ENCODE data around the gene ELL. TPM values are rescaled to one million over a fixed set of nuclear protein-coding genes. Genes with fewer than 3 reads are reported as not detected.

ELL gene
- total RNA-seq, 1 donor from 2014 or later: 25.3 TPM

GRCh38 chr19:18431351-18432197 is 90.3 kb downstream of the ELL start:
- peaks cover 73% of the 10 kb centered on the region for H3K4me1 ChIP-seq
- intact Hi-C loops (cut with DNase I): no loop called here
- no peaks in the 10 kb centered on the region for H3K9me3 ChIP-seq
- DNase-seq (ENCODE audit: extremely low spot score in 2 of 2): no peak
- no peak for TF ChIP-seq POLR2AphosphoS5 (IDR thresholded peaks at IDR 0.05; ENCODE audit: insufficient read depth in 1 of 2, low read depth in 1 of 2)
- no peak for TF ChIP-seq CTCF (IDR thresholded peaks at IDR 0.05)
- TF ChIP-seq POLR2A (IDR thresholded peaks at IDR 0.05): no peak
- no peak overlapping the region for H3K4me3 ChIP-seq
- no peaks in the 10 kb centered on the region for H3K36me3 ChIP-seq
- no peak overlapping the region for H3K27ac ChIP-seq
- no peaks in the 10 kb centered on the region for H3K27me3 ChIP-seq

DNA sequence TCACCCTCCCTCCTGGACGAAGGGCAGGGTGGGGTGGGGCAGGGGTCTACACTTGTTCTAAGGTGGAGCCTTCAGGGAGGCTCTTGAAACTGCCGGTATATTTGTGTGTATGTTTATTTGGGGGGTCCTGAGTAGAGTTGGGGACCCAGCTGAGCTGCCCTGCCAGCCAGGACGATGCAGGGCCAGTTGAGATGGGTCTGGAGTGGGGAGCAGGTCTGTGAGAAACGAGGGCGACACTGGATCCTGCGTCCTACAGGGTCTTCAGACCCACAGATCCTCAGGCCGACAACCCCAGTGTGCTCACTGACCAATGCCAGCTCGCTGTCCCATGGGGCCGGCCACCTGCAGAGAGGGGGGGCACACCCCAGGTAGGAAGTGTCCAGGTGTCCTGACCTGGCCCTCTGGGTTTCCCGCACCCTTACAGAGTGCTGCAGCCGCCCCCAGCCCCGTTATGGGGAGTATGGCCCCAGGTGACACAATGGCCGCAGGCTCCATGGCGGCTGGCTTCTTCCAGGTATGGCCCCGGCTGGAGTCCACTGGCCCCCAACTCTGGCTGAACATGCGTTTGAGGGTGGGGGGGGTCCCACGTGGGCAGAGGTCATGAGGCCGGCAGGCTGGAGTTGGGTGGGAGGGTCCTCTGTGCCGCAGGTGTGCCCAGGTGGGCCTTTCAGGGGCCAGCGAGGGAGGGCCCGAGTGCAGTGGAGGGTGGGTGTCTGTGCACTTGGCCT is 91.3 kb downstream of the ELL start:
- Histone ChIP-seq H3K4me3 (no peak overlapping the region), H3K4me1 (peaks cover 76% of the 10 kb centered on the region), H3K9me3 (no peaks in the 10 kb centered on the region), H3K27me3 (no peaks in the 10 kb centered on the region), H3K36me3 (no peaks in the 10 kb centered on the region), H3K27ac (no peak overlapping the region)
- intact Hi-C loops (cut with DNase I): no loop called here
- no peak for DNase-seq (ENCODE audit: extremely low spot score in 2 of 2)
- TF ChIP-seq CTCF (IDR thresholded peaks at IDR 0.05): no peak
- TF ChIP-seq POLR2A (IDR thresholded peaks at IDR 0.05): no peak
- no peak for TF ChIP-seq POLR2AphosphoS5 (IDR thresholded peaks at IDR 0.05; ENCODE audit: insufficient read depth in 1 of 2, low read depth in 1 of 2)

- no peak for TF ChIP-seq CTCF (IDR thresholded peaks at IDR 0.05)
- no peak for TF ChIP-seq POLR2A (IDR thresholded peaks at IDR 0.05)
- no peak for TF ChIP-seq POLR2AphosphoS5 (IDR thresholded peaks at IDR 0.05; ENCODE audit: insufficient read depth in 1 of 2, low read depth in 1 of 2)
- no peak for DNase-seq (ENCODE audit: extremely low spot score in 2 of 2)
- H3K27ac ChIP-seq: peak overlapping the region; percentile 81
- peaks cover 82% of the 10 kb centered on the region for H3K4me1 ChIP-seq
- H3K4me3 ChIP-seq: peak overlapping the region; percentile 36 to 61
- intact Hi-C loops (cut with DNase I): no loop called here
- H3K36me3 ChIP-seq: no peaks in the 10 kb centered on the region
- no peaks in the 10 kb centered on the region for H3K9me3 ChIP-seq
- H3K27me3 ChIP-seq: no peaks in the 10 kb centered on the region
These were observed 92.0 kb downstream of the ELL start for GRCh38 chr19:18429717-18430416.

DNA sequence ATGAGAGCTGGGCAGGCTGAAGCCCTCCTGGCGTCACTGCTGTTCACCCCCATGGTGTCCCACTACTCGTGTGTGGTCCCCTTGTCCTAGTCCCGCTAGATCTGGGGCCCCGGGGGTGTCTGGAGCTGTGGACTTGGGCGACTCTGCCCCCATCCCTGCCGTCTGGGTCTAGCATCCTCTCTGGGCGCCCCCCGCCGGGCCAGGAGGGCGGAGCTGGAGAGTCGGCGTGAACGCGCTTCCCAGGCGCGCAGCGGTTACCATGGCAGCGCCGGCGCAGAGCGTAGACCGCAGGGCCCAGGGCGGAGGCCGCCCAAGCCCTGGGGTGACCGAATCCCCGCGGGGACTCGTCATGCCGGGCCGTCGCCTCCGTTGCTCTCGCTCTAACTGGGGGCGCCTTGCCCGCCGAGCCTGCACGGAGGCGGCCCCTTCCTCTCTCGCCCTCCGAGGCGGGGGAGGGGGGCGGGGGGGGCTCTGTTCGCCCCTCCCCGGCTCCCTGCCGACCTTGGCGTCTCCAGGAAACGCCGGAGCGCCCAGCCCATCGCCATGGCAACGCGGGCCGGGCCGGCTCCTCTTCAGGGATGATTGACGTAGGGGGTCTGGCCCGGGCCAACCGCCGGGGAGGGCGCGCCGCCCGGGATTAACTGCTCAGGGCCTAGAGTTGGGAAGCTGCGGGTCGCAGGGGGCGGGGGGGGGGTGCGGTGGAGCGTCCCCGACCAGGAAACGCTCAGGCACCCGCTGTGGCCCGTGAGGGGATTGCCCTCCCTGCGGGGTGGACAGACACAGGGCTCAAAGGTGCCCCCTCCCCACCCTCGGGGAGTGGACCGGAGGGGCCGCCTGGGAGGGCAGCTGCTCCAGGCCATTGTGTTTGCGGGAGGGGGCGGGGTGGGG is 92.8 kb downstream of the ELL start:
- peak overlapping the region; percentile 81 for H3K27ac ChIP-seq
- H3K4me1 ChIP-seq: peaks cover 79% of the 10 kb centered on the region
- no peak for DNase-seq (ENCODE audit: extremely low spot score in 2 of 2)
- H3K9me3 ChIP-seq: no peaks in the 10 kb centered on the region
- no peaks in the 10 kb centered on the region for H3K36me3 ChIP-seq
- TF ChIP-seq POLR2AphosphoS5 (IDR thresholded peaks at IDR 0.05; ENCODE audit: insufficient read depth in 1 of 2, low read depth in 1 of 2): peak in 1 of 2 donors; percentile 58
- TF ChIP-seq CTCF (IDR thresholded peaks at IDR 0.05): no peak
- intact Hi-C loops (cut with DNase I): no loop called here
- H3K4me3 ChIP-seq: peak overlapping the region; percentile 36 to 61
- no peaks in the 10 kb centered on the region for H3K27me3 ChIP-seq
